Measurements from ENCODE around the gene CFAP77. TPM values are rescaled to one million over a fixed set of nuclear protein-coding genes. Genes with fewer than 3 reads are reported as not detected.

The CFAP77 gene
- total and polyA plus RNA-seq, 2 experiments from 2014 or later = not detected

- H3K4me2 ChIP-seq (ENCODE audit: unreplicated experiment) = no peak overlapping the region
- in situ Hi-C loops (cut with MboI) = no loop called here
- no peaks in the 10 kb centered on the region for H3K9me2 ChIP-seq (ENCODE audit: insufficient read depth)
- DNase-seq = no peak
- H3K36me3 ChIP-seq (ENCODE audit: low read depth) = peaks cover 13% of the 10 kb centered on the region
- no peaks in the 10 kb centered on the region for H3F3A ChIP-seq (ENCODE audit: insufficient read depth)
- no peak overlapping the region for H3K27ac ChIP-seq
- no peaks in the 10 kb centered on the region; the same call in 1 of the 2 replicates for H3K27me3 ChIP-seq (replicated peaks; ENCODE audit: insufficient read depth)
- H3K9ac ChIP-seq = no peak overlapping the region
- TF ChIP-seq EZH2phosphoT487 (IDR thresholded peaks at IDR 0.05; ENCODE audit: insufficient read depth, low read depth) = no peak
- TF ChIP-seq EZH2 (IDR thresholded peaks at IDR 0.05; ENCODE audit: insufficient read depth, poor library complexity, severe bottlenecking) = no peak
- no peak overlapping the region for H2AFZ ChIP-seq
- H3K4me3 ChIP-seq = no peak overlapping the region
- H3K4me1 ChIP-seq (ENCODE audit: insufficient read depth) = peaks cover 8% of the 10 kb centered on the region; the same call in 1 of the 2 replicates
- peaks cover 53% of the 10 kb centered on the region for H3K79me2 ChIP-seq (ENCODE audit: insufficient read depth)
- H3K9me3 ChIP-seq (ENCODE audit: low read depth) = no peaks in the 10 kb centered on the region
- no peaks in the 10 kb centered on the region for H4K20me1 ChIP-seq (ENCODE audit: insufficient read depth)
- 79 to 87% methylated on average over 9 of the region's 9 CpGs for WGBS, 2 experiments (ENCODE audit: low coverage in 1 of 2, low lambda C conversion rate in 2 of 2, missing lambda C conversion rate in 2 of 2)
Measured at GRCh38 chr9:132404228-132404881, 5.7 kb upstream of the CFAP77 start.

- Histone ChIP-seq H3F3A (ENCODE audit: insufficient read depth) (no peaks in the 10 kb centered on the region), H3K9me3 (ENCODE audit: low read depth) (no peaks in the 10 kb centered on the region), H3K27ac (no peak within 1 kb of the TSS), H2AFZ (peak within 1 kb of the TSS; percentile 99), H3K9me2 (ENCODE audit: insufficient read depth) (no peaks in the 10 kb centered on the region), H3K36me3 (ENCODE audit: low read depth) (peaks cover 6% of the 10 kb centered on the region; the same call in 1 of the 2 replicates), H3K4me3 (peak within 1 kb of the TSS; percentile 86), H3K79me2 (ENCODE audit: insufficient read depth) (peaks cover 50% of the 10 kb centered on the region), H3K27me3 (replicated peaks; ENCODE audit: insufficient read depth) (peaks cover 12% of the 10 kb centered on the region), H3K4me2 (ENCODE audit: unreplicated experiment) (peak within 1 kb of the TSS; percentile 94), H3K9ac (peak within 1 kb of the TSS; percentile 83), H4K20me1 (ENCODE audit: insufficient read depth) (no peaks in the 10 kb centered on the region), H3K4me1 (ENCODE audit: insufficient read depth) (peaks cover 8% of the 10 kb centered on the region; the same call in 1 of the 2 replicates)
- in situ Hi-C loops (cut with MboI) = no loop called here
- TF ChIP-seq EZH2 (IDR thresholded peaks at IDR 0.05; ENCODE audit: insufficient read depth, poor library complexity, severe bottlenecking) (no peak), EZH2phosphoT487 (IDR thresholded peaks at IDR 0.05; ENCODE audit: insufficient read depth, low read depth) (no peak)
- WGBS, 2 experiments (ENCODE audit: low coverage in 1 of 2, low lambda C conversion rate in 2 of 2, missing lambda C conversion rate in 2 of 2) = 0 to 1% methylated on average over 33 of the region's 33 CpGs
- DNase-seq = peak; percentile 95
Measured at GRCh38 chr9:132406554-132407122, 3.4 kb upstream of the CFAP77 start, which contains the start of gene TTF1. Gene TTF1 (minus strand): TSS chr9:132406840. CDS start chr9:132402821, 4,019 bp downstream.

GRCh38 chr9:132407196-132407595 lies 2.8 kb upstream of the CFAP77 start:
- no peaks in the 10 kb centered on the region for H3K9me3 ChIP-seq (ENCODE audit: low read depth)
- H3K79me2 ChIP-seq (ENCODE audit: insufficient read depth) = peaks cover 44% of the 10 kb centered on the region
- H4K20me1 ChIP-seq (ENCODE audit: insufficient read depth) = no peaks in the 10 kb centered on the region
- H3K27me3 ChIP-seq (replicated peaks; ENCODE audit: insufficient read depth) = peaks cover 18% of the 10 kb centered on the region
- no peaks in the 10 kb centered on the region for H3K9me2 ChIP-seq (ENCODE audit: insufficient read depth)
- in situ Hi-C loops (cut with MboI) = no loop called here
- TF ChIP-seq EZH2phosphoT487 (IDR thresholded peaks at IDR 0.05; ENCODE audit: insufficient read depth, low read depth) (no peak), EZH2 (IDR thresholded peaks at IDR 0.05; ENCODE audit: insufficient read depth, poor library complexity, severe bottlenecking) (no peak)
- H2AFZ ChIP-seq = peak overlapping the region; percentile 99
- H3K4me3 ChIP-seq = peak overlapping the region; percentile 86
- WGBS, 2 experiments (ENCODE audit: low coverage in 1 of 2, low lambda C conversion rate in 2 of 2, missing lambda C conversion rate in 2 of 2) = 33 to 55% methylated on average over 1 to 2 of the region's 2 CpGs
- no peaks in the 10 kb centered on the region for H3F3A ChIP-seq (ENCODE audit: insufficient read depth)
- 0 out of 2 replicates have a peak overlapping the region, but pooled peaks have one; percentile 83 for H3K9ac ChIP-seq
- no peak for DNase-seq
- H3K36me3 ChIP-seq (ENCODE audit: low read depth) = 0 out of 2 replicates have a peak, but pooled peaks cover 4% of the 10 kb centered on the region
- H3K4me1 ChIP-seq (ENCODE audit: insufficient read depth) = peaks cover 8% of the 10 kb centered on the region; the same call in 1 of the 2 replicates
- no peak overlapping the region for H3K27ac ChIP-seq
- H3K4me2 ChIP-seq (ENCODE audit: unreplicated experiment) = peak overlapping the region; percentile 94

- H3K4me3 ChIP-seq = no peak overlapping the region
- no peaks in the 10 kb centered on the region for H3K36me3 ChIP-seq (ENCODE audit: low read depth)
- no peak overlapping the region for H3K4me2 ChIP-seq (ENCODE audit: unreplicated experiment)
- peaks cover 31% of the 10 kb centered on the region for H3K27me3 ChIP-seq (replicated peaks; ENCODE audit: insufficient read depth)
- TF ChIP-seq EZH2 (IDR thresholded peaks at IDR 0.05; ENCODE audit: insufficient read depth, poor library complexity, severe bottlenecking) (no peak), EZH2phosphoT487 (IDR thresholded peaks at IDR 0.05; ENCODE audit: insufficient read depth, low read depth) (no peak)
- H3K4me1 ChIP-seq (ENCODE audit: insufficient read depth) = peaks cover 8% of the 10 kb centered on the region; the same call in 1 of the 2 replicates
- no peak for DNase-seq
- in situ Hi-C loops (cut with MboI) = no loop called here
- no peaks in the 10 kb centered on the region for H4K20me1 ChIP-seq (ENCODE audit: insufficient read depth)
- no peaks in the 10 kb centered on the region for H3F3A ChIP-seq (ENCODE audit: insufficient read depth)
- no peak overlapping the region for H3K27ac ChIP-seq
- no peaks in the 10 kb centered on the region for H3K9me2 ChIP-seq (ENCODE audit: insufficient read depth)
- no peak overlapping the region for H3K9ac ChIP-seq
- H3K79me2 ChIP-seq (ENCODE audit: insufficient read depth) = peaks cover 31% of the 10 kb centered on the region
- 67 to 70% methylated on average over 8 of the region's 8 CpGs for WGBS, 2 experiments (ENCODE audit: low coverage in 1 of 2, low lambda C conversion rate in 2 of 2, missing lambda C conversion rate in 2 of 2)
- H3K9me3 ChIP-seq (ENCODE audit: low read depth) = no peaks in the 10 kb centered on the region
- no peak overlapping the region for H2AFZ ChIP-seq
Measured at GRCh38 chr9:132408521-132408920, 1.5 kb upstream of the CFAP77 start.
